Mucosa of gallbladder (tissue), 1 donor: ENCODE results near the gene IYD. TPM values are rescaled to one million over a fixed set of nuclear protein-coding genes. Genes with fewer than 3 reads are reported as not detected.
"Not testable (repeated sequence)": the region's sequence is repeated elsewhere in the genome, so short reads cannot be mapped to it uniquely, and the experiment has no call there.

Experiments used
- DNase-seq: peaks from one replicate; pipeline ENCODE4 v3.0.0-alpha.2; 2020; ENCODE audit warnings: low spot score
- total RNA-seq: library from RNA; stranded (reverse); gene quantifications from one replicate; pipeline ENCODE4 v1.2.1, GENCODE V29; 2021
- donor health status: DM: no; HTN: no; CAD: no.

IYD gene
- total RNA-seq, 1 donor from 2014 or later, result 62.6 TPM

DNA sequence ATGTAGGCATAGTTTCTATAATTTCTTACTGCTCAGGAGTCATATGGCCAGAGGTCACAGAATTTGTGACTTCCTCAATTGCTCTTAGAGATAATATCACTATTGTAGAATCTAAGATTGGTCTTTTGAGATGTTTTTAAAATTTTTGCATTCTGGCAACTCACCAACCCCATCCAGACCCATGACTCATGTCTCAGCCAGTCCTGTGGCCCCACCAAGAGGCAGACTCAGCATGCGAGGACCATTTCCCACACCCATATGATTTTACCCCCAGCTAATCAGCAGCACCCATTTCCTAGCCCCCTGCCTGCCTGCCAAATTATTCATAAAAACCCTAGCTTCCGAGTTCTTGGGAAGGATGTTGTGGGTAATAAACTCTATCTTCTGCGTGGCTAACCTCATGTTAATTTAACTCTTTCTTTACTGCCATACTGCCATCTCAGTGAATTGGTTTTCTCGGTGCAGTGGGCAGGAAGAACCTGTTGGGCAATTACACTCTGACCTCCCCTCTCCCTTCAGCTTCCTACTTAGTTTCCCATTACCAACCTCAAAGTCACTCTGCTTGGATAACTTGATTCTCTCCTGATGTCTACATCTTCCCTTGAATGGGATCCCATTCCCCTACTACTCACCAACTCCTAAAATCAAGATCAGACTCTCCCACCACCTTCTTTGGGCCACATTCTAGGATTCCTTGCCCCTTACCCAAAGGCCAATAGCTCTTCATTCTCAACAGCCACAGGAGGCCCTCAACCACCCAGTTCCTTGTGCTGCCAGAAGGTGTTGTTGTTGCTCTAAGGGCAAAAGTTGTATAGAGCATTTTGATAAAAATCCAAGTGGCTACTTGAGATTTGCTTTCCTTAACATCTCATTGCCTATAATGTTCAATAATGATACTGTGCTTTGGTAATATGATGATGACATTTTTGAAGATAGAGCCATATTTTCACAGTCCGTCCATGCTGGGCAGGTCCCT is 16.2 kb upstream of the IYD start:
- DNase-seq, result no peak

- DNase-seq, result no peak
These were observed 15.4 kb upstream of the IYD start for GRCh38 chr6:150353445-150353844.

- no peak for DNase-seq
These were observed 13.8 kb upstream of the IYD start for GRCh38 chr6:150354754-150355571.

GRCh38 chr6:150355932-150356331 is 12.9 kb upstream of the IYD start:
- no peak for DNase-seq

DNA sequence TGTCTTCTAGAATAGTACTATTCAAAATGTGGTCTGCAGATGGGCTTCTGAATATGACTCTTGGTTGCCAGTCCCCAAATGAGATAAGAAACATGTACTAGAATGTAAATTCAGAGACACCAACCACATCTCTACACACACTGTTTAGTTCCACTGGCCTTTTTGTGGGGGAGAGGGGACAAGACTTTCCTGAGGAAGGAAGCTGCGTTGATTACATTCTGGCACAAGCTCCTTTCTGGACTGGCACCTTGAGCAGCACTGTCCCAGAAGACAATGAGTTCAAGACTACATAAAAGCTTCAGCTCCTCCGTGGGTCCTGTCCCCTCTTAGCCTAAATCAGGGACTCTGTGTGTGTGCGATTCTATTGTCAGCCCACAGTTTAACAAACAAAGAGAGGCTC is 6.9 kb upstream of the IYD start:
- no peak for DNase-seq

- DNase-seq, result no peak
These were observed 5.1 kb upstream of the IYD start for GRCh38 chr6:150363733-150364132.

DNA sequence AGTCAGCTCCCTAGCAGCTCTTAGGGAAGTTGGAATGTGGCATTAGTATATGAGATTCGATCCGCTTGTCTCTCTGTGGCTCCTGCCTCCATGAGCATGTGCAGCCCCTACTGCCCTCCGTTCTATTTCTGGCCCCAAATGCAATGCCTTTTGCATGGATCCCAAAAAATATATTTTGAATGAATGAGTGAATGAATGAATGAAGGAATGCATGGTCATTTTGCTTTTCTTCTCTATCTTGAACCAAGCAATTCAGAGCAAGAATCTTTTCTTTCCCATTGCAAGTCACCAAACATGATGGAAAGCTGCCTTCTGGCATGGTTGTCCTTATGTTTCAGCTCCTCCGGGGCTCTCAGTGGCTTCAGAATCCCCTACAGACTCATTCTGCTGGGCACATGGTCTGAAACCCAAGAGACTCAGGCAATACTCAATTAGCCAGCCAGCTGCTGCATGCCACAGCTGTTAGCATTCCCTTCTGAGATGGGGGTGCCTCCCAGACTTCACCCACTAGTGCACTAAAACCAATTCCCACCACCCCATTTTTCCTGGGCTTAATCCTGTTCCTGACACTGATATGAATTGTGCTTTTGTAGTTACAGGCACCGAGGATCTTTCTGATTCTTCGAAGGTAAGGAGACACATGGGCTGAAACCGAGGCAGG is 2.6 kb upstream of the IYD start:
- DNase-seq, result no peak

DNA sequence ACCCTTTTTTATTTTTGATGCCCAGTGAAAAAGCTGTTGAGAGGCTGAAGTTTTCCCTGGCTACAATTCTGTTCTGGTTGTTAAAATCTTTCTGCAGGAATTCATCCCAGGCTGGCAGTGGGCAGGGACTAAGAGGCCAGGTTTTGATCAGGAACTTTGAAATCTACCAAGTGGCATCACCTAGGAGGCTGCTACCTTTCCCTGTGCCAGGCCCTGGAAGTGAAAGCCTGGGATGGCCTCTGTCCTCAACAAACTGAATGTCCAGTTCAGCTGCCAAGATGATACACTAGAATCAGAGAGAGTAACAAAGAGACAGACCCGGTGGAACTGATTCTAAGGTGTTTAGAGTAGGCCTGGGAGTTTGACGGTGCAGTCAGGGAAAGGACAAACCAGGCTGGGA is 596 bp downstream of the IYD start:
- no peak for DNase-seq

DNA sequence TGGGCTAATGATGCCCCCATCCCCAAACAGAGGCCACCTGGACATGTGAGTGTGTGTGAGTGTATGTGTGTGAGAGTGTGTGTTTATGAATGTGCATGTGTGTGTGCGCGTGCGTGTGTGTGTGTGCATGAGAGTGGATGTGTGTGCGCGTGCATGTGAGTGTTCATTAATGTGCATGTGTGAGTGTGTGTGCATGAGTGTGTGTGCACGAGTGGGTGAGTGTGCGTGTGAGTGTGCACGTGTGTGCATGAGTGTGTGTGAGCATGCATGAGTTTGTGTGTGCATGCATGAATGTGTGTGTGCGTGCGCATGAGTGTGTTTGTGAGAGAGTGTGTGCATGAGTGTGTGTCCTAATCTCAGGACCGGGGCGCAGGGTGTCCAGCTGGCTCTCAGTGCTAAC is 1.3 kb downstream of the IYD start:
- no peak for DNase-seq

DNA sequence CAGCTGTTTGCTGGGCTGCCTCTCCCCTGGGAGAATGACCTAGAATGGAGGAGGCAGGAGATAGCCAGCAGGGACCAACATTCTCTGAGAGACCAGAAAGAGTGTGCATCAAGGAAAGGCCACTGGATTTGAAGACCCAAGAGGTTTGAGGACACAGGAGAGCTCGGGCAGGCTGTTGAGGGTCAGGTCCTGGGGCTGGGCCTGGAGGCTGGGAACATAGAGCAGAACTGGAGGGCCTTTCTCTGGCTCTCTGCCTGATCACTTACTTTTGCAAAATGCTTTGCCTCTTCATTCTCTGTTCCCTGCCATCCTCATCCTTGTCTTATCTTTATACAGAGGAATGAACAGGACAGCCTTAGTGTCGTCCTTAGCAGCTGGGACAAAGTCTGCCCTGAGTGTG is 2.5 kb downstream of the IYD start:
- no peak for DNase-seq

DNA sequence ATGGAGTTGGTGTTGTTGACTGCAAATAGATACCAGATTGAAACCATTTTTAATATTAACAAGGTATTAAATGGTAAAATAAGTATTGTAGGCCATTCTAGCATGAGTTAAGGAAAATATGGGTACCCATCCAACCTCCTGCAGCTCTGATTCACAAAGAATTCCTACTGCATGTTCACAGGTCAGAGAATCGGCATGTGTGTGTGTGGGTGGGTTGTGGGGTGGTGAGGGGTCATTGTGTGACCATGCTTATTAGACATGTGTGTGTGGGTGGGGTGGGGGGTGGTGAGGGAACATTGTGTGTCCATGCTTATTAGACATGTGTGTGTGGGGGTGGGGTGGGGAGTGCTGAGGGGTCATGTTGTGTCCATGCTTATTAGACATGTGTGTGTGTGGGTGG is 3.2 kb downstream of the IYD start:
- DNase-seq, result no peak

- peak; percentile 26 for DNase-seq
These were observed 4.5 kb downstream of the IYD start for GRCh38 chr6:150373260-150373701.

DNA sequence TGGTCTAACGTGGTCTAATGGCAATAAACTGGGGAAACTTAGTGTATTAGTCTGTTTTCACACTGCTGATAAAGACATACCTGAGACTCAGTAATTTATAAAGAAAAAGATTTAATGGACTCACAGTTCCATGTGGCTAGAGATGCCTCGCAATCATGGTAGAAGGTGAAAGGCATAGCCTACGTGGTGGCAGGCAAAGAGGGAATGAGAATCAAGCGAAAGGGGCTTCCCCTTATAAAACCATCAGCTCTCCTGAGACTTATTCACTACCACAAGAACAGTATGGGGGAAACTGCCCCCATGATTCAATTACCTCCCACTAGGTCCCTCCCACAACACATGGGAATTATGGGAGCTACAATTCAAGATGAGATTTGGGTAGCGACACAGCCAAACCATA is 5.5 kb downstream of the IYD start:
- DNase-seq, result not testable (repeated sequence)

DNA sequence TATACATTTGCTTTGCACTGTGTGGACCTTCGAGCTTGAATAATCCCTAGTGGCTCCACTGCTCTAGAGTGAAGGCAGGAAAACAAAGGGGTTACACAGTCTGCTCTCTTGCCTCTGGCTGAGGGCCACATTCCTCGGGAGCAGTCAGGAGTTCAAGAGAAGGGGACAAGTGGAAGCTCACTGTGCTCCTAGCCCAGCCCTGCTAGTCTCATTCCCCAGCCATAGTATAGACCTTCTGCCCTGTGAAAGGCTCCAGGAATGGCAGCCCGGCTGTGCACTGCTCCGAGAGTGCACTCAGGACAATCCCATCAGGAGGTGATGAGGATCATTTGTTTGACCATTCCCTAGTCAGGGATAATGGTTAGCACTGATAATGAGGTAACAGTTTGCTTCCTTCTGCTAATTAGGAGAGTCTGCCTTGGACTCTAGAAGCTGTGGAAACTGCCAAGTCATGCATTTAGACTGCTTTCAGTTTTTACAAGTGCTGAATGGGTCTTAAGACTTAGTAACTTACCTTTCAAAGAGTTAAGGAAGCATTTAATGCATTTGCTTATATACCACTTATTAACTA is 8.5 kb downstream of the IYD start:
- DNase-seq, result peak; percentile 35

GRCh38 chr6:150380256-150380655 is 11.4 kb downstream of the IYD start:
- DNase-seq, result no peak

- DNase-seq, result no peak
These were observed 13.4 kb downstream of the IYD start for GRCh38 chr6:150382171-150382570.

DNA sequence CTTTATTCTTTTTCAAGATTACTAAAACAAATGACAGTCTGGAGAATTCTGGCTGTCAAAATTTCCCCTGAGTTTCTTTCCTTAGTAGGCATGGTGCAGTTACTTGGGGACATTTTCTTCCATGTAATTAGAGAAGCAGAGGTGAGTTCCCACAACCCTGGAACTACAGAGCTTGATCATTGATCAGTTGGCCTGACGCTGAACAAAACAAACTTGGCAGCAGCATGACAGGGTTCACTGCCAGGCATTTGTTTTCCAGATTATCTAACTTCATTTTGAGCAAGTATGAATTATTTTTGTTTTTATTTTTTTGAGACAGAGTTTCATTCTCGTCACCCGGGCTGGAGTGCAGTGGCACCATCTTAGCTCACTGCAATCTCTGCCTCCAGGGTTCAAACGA is 22.6 kb downstream of the IYD start:
- no peak for DNase-seq

- DNase-seq, result no peak
These were observed 23.1 kb downstream of the IYD start for GRCh38 chr6:150391890-150392289.

- no peak for DNase-seq
These were observed 23.8 kb downstream of the IYD start for GRCh38 chr6:150392452-150393220.

DNA sequence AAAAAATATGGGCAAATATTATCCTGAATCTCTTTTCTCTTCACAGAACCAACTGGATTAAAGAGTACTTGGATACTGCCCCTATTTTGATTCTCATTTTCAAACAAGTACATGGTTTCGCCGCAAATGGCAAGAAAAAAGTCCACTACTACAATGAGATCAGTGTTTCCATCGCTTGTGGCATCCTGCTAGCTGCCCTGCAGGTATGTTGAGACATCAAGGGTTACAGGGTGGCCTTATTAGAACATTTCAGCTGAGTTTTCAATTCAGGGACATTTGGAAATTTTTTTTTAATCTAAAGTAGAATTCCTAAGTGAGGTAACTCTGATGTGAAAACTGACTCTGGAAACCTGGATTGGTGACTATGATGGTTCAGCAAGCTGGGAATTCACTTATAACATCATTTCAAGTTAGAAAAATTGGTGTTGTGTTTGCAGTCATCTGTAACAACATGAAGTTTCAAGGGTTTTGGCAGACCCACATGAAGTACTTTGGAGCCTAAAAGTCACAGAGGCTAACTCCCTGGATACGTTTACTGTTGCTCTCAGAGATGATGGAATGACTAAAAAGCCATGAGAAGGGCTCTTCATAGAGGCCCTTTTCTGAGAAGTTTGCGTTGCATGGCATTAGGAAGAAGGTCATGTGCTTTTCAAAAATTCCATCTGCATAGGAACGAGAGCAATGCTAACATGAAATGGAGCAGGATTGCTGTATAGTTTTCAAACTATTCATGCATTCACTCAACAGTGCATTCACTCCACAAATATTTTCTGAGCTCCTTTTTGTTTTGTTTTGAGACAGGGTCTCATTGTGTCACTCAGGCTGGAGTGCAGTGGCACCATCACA is 25.5 kb downstream of the IYD start:
- DNase-seq, result no peak
